PC-9 (cell line): Measurements from ENCODE around the gene CRABP2.

Source experiments
- EZH2 ChIP-seq: fragments of 200-600 bp; sonication (generic); IDR thresholded peaks from 2 replicates; pipeline ENCODE4 v1.8.0; 2017; ENCODE audit warnings: antibody characterized with exemption, low read depth
- TF ChIP-seq, protein P1 (sequence below): fragments of 200-600 bp; sonication (generic); conservative IDR thresholded peaks from 2 replicates; pipeline ENCODE4 v1.6.1; 2017; ENCODE audit warnings: mixed run types, antibody characterized with exemption, mild to moderate bottlenecking, moderate library complexity

DNA sequence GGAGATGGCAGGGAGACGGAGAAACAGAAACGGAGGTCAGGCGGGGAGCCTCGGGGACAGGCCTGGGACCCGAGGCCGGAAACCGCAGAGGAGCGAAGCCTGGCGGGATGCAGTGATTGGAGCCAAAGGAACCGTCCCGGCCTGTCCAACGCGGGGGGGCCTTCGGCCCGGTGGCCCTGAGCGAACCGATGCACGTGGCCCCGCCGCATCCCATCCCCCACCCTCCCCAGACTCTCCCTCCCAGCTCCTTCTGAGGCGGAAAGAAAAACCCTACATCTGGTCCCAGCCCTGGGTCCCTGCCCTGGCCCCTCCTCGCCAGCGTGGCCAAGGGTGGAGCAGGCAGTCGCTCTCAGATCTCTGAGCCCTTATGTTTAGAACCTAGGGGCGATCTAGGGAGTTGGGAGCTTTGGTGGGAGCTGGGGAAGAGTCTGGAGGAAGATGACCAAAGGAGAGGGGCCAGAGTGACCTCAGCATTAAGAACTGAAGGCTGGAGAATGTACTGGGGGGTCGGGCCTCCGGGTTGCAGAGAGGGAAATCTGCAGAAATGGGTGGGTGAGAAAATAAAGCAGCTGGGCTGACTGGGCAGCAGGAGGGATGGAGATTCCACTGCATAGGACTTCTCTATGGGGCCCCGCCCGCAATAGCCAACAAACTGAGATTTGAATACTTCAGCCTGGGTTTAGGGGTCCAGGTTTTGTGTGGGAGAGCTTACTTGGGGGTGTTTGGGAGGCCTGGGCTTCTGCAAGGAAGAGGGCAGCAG, 1.5 kb upstream of the CRABP2 start:
- TF ChIP-seq, protein P1, sequence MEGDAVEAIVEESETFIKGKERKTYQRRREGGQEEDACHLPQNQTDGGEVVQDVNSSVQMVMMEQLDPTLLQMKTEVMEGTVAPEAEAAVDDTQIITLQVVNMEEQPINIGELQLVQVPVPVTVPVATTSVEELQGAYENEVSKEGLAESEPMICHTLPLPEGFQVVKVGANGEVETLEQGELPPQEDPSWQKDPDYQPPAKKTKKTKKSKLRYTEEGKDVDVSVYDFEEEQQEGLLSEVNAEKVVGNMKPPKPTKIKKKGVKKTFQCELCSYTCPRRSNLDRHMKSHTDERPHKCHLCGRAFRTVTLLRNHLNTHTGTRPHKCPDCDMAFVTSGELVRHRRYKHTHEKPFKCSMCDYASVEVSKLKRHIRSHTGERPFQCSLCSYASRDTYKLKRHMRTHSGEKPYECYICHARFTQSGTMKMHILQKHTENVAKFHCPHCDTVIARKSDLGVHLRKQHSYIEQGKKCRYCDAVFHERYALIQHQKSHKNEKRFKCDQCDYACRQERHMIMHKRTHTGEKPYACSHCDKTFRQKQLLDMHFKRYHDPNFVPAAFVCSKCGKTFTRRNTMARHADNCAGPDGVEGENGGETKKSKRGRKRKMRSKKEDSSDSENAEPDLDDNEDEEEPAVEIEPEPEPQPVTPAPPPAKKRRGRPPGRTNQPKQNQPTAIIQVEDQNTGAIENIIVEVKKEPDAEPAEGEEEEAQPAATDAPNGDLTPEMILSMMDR: no peak
- no peak for TF ChIP-seq EZH2
